ENCODE data around the gene TACR2. TPM values are rescaled to one million over a fixed set of nuclear protein-coding genes. Genes with fewer than 3 reads are reported as not detected.

TACR2 gene
- total and polyA plus RNA-seq, 2 donors (not counting 3 experiments of a cell fraction or from before 2014, with no cell fraction given): 0.19 TPM; not detected in 1

DNA sequence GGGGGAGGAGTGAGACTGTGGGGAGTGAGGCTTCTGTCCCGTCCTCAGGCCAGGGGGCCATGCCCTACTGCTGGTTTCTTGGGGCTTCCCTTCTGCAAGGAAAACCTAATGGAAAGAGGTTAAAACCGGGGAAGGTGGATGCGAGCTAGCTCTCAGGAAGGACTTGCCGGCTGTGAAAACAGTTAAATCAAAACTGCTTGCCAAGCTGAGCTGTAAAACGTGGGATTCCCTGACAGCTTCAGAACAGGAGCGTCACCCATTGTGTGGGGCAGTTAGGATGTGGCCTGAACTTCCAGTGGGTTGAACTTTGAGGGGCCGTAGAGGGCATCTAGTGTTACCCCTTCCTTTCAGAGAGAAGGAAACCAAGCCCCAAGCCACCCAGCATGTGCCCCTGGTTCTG, 47.7 kb upstream of the TACR2 start:
- H3K9me1 ChIP-seq (replicated peaks; ENCODE audit: control insufficient read depth, extremely low read depth, insufficient read depth, low read length): no peaks in the 10 kb centered on the region
- H3K27me3 ChIP-seq (ENCODE audit: control insufficient read depth in 2 of 2, insufficient read depth in 2 of 2, low read length in 2 of 2): no peaks in the 10 kb centered on the region
- H4K20me1 ChIP-seq (replicated peaks; ENCODE audit: control insufficient read depth, extremely low read depth, insufficient read depth, low read length): no peaks in the 10 kb centered on the region
- H2AFZ ChIP-seq (ENCODE audit: low read depth, low read length): peak overlapping the region; percentile 6
- ChIA-PET POLR2A (interaction anchor here (0.9 to 1.1 kb wide), 2 partner anchors 18 to 30 kb away, joined by 3 to 4 read pairs; no protein-coding TSS in a partner anchor), CTCF (interaction anchor here (1.3 to 3.1 kb wide), 8 partner anchors 9 to 56 kb away, joined by 3 to 13 read pairs (median 9); partner anchors contain the start of gene TSPAN15)
- H3K4me1 ChIP-seq (ENCODE audit: control insufficient read depth, extremely low read depth, insufficient read depth, low read length): peaks cover 51% of the 10 kb centered on the region
- BruUV-seq (replicated peaks): no TSS peak
- dilution Hi-C loops (cut with MboI; ENCODE audit: extremely low pct_ligation_motif_present, low sequenced_read_pairs): no loop called here
- peak; percentile 87 for FAIRE-seq
- peaks cover 21% of the 10 kb centered on the region for H3K79me2 ChIP-seq (ENCODE audit: control insufficient read depth, insufficient read depth, low read length)
- H3K36me3 ChIP-seq (ENCODE audit: control insufficient read depth in 2 of 2, extremely low read depth in 1 of 2, insufficient read depth in 2 of 2, low read length in 2 of 2): no peaks in the 10 kb centered on the region
- H3K9ac ChIP-seq (replicated peaks; ENCODE audit: extremely low read depth, insufficient read depth, low read length): no peak overlapping the region
- no peak overlapping the region for H3K4me3 ChIP-seq (replicated peaks in 1 of 3; ENCODE audit: insufficient read depth in 1 of 3, low read depth in 1 of 3, low read length in 3 of 3)
- no peaks in the 10 kb centered on the region for H3K9me3 ChIP-seq (replicated peaks; ENCODE audit: control insufficient read depth, insufficient read depth, low read length)
- intact Hi-C loops (cut with micrococcal nuclease): loop anchor here (1.0 to 2.0 kb wide), 2 partner anchors 14 to 15 kb away; partner anchors contain the start of gene TSPAN15
- no peak overlapping the region for H3K4me2 ChIP-seq (ENCODE audit: insufficient read depth, low read length)
- peak overlapping the region; percentile 45 for H3K27ac ChIP-seq (ENCODE audit: insufficient read depth, low read depth, low read length)
- TF ChIP-seq MYC (IDR thresholded peaks at IDR 0.05; ENCODE audit: low read depth, low read length) (no peak), POLR2A (IDR thresholded peaks at IDR 0.05; ENCODE audit: low read depth, low read length) (no peak)
- TF ChIP-seq, protein P1, sequence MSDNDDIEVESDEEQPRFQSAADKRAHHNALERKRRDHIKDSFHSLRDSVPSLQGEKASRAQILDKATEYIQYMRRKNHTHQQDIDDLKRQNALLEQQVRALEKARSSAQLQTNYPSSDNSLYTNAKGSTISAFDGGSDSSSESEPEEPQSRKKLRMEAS (IDR thresholded peaks at IDR 0.05; ENCODE audit: insufficient read depth, insufficient read length): no peak
- DNase-seq (ENCODE audit: low read depth, low spot score): peak; percentile 87

DNA sequence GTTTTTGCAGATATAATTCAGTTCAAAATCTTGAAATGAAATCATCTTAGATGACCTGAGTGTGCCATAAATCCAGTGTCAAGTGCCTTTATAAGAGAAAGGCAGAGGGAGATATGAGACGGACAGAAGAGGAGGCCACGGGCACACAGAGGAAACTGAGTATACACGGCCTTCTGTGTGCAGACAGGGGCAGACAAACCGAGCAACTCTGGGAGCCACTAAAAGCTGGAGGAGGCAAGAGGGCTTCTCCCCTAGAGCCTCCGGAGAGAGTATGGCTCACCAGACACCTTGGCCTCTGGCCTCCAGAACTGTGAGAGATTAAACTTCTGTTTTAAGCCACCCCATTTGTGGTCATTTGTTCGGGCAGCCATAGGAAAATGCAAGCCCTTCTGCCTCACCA, 47.2 kb upstream of the TACR2 start:
- Histone ChIP-seq H3K79me2 (ENCODE audit: control insufficient read depth, insufficient read depth, low read length) (peaks cover 22% of the 10 kb centered on the region), H4K20me1 (replicated peaks; ENCODE audit: control insufficient read depth, extremely low read depth, insufficient read depth, low read length) (no peaks in the 10 kb centered on the region), H3K4me3 (replicated peaks in 1 of 3; ENCODE audit: insufficient read depth in 1 of 3, low read depth in 1 of 3, low read length in 3 of 3) (no peak overlapping the region), H3K9me3 (replicated peaks; ENCODE audit: control insufficient read depth, insufficient read depth, low read length) (no peaks in the 10 kb centered on the region), H3K4me1 (ENCODE audit: control insufficient read depth, extremely low read depth, insufficient read depth, low read length) (peaks cover 46% of the 10 kb centered on the region), H2AFZ (ENCODE audit: low read depth, low read length) (no peak overlapping the region), H3K27me3 (ENCODE audit: control insufficient read depth in 2 of 2, insufficient read depth in 2 of 2, low read length in 2 of 2) (no peaks in the 10 kb centered on the region), H3K9me1 (replicated peaks; ENCODE audit: control insufficient read depth, extremely low read depth, insufficient read depth, low read length) (no peaks in the 10 kb centered on the region), H3K27ac (ENCODE audit: insufficient read depth, low read depth, low read length) (peak overlapping the region; percentile 45), H3K4me2 (ENCODE audit: insufficient read depth, low read length) (no peak overlapping the region), H3K36me3 (ENCODE audit: control insufficient read depth in 2 of 2, extremely low read depth in 1 of 2, insufficient read depth in 2 of 2, low read length in 2 of 2) (no peaks in the 10 kb centered on the region), H3K9ac (replicated peaks; ENCODE audit: extremely low read depth, insufficient read depth, low read length) (no peak overlapping the region)
- DNase-seq (ENCODE audit: low read depth, low spot score) (no peak), FAIRE-seq (no peak)
- ChIA-PET CTCF (interaction anchor here (1.3 to 3.1 kb wide), 7 partner anchors 8 to 43 kb away, joined by 3 to 13 read pairs (median 9); partner anchors contain the start of gene TSPAN15), POLR2A (interaction anchor here (0.9 to 1.1 kb wide), 2 partner anchors 17 to 30 kb away, joined by 3 to 4 read pairs; no protein-coding TSS in a partner anchor)
- intact Hi-C loops (cut with micrococcal nuclease): loop anchor here (1.0 to 2.0 kb wide), 2 partner anchors 13 to 15 kb away; partner anchors contain the start of gene TSPAN15
- TF ChIP-seq JUN (IDR thresholded peaks at IDR 0.05; ENCODE audit: borderline replicate concordance, insufficient read depth, insufficient read length, low read depth) (no peak), POLR2A (IDR thresholded peaks at IDR 0.05; ENCODE audit: low read depth, low read length) (no peak), MYC (IDR thresholded peaks at IDR 0.05; ENCODE audit: low read depth, low read length) (no peak), GATA2 (IDR thresholded peaks at IDR 0.05; ENCODE audit: insufficient read depth, insufficient read length, low read depth, low read length) (no peak), FOS (IDR thresholded peaks at IDR 0.05; ENCODE audit: borderline replicate concordance, insufficient read depth, low read length) (no peak), EZH2 (IDR thresholded peaks at IDR 0.05; ENCODE audit: borderline replicate concordance, low read depth, low read length, severe bottlenecking) (no peak), POLR2AphosphoS5 (IDR thresholded peaks at IDR 0.05; ENCODE audit: insufficient read depth, low read depth, low read length) (no peak)
- TF ChIP-seq, protein P1 (IDR thresholded peaks at IDR 0.05; ENCODE audit: insufficient read depth, insufficient read length): no peak
- TF ChIP-seq, protein P2, sequence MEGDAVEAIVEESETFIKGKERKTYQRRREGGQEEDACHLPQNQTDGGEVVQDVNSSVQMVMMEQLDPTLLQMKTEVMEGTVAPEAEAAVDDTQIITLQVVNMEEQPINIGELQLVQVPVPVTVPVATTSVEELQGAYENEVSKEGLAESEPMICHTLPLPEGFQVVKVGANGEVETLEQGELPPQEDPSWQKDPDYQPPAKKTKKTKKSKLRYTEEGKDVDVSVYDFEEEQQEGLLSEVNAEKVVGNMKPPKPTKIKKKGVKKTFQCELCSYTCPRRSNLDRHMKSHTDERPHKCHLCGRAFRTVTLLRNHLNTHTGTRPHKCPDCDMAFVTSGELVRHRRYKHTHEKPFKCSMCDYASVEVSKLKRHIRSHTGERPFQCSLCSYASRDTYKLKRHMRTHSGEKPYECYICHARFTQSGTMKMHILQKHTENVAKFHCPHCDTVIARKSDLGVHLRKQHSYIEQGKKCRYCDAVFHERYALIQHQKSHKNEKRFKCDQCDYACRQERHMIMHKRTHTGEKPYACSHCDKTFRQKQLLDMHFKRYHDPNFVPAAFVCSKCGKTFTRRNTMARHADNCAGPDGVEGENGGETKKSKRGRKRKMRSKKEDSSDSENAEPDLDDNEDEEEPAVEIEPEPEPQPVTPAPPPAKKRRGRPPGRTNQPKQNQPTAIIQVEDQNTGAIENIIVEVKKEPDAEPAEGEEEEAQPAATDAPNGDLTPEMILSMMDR (IDR thresholded peaks at IDR 0.05; ENCODE audit: extremely low read depth in 1 of 2, insufficient read depth in 1 of 2, low read depth in 1 of 2, low read length in 2 of 2): no peak
- dilution Hi-C loops (cut with MboI; ENCODE audit: extremely low pct_ligation_motif_present, low sequenced_read_pairs): no loop called here
- BruUV-seq (replicated peaks): no TSS peak

All from endothelial cell of umbilical vein (primary cell).